NCI-H2081 treated with DMSO at 0.1 percent for 48 hours (cell line): ENCODE results near the gene COL6A2.
"Not testable (repeated sequence)": the region's sequence is repeated elsewhere in the genome, so short reads cannot be mapped to it uniquely, and the experiment has no call there.

Source experiments
- DNase-seq: peaks from one replicate; lab custom pipeline; 2025; lab: John Stamatoyannopoulos, UW

Gene COL6A2

GRCh38 chr21:46094401-46095082 is 3.4 kb upstream of the COL6A2 start:
- no peak for DNase-seq

GRCh38 chr21:46095083-46095719 is 2.7 kb upstream of the COL6A2 start:
- no peak for DNase-seq

GRCh38 chr21:46095814-46096595 is 1.9 kb upstream of the COL6A2 start:
- DNase-seq = no peak

DNA sequence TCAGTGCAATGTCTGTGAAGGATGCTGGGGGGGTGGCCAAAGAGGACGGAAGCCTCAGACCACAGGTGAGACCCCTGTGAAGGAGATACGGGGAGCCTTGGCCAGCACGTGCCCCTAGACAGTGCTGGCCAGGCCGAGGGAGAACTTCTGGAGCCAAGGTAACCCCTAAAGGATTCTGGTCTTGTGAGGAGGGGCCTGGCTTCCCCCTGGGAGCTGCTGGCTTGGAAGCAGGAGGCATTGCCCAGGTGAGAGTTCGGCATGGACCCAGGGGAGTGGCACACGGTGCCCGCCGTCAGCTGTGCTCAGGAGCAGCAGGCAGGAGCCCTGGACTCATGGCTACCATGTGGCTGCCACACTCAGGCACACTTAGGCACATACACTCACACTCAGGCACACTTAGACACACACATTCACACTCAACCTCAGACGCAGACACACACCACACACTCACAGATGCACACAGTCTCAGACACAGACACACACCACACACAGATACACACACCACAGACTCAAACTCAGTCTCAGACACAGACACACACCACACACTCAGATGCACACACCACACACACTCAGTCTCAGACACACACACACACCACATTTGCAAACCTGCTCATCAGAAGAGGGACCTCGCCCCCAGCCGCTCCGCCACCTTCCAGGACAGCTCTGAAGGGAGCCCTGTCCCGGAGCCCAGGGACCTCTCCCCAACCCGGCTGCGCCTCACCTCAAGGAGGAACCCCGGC is 1.1 kb upstream of the COL6A2 start:
- no peak for DNase-seq

DNA sequence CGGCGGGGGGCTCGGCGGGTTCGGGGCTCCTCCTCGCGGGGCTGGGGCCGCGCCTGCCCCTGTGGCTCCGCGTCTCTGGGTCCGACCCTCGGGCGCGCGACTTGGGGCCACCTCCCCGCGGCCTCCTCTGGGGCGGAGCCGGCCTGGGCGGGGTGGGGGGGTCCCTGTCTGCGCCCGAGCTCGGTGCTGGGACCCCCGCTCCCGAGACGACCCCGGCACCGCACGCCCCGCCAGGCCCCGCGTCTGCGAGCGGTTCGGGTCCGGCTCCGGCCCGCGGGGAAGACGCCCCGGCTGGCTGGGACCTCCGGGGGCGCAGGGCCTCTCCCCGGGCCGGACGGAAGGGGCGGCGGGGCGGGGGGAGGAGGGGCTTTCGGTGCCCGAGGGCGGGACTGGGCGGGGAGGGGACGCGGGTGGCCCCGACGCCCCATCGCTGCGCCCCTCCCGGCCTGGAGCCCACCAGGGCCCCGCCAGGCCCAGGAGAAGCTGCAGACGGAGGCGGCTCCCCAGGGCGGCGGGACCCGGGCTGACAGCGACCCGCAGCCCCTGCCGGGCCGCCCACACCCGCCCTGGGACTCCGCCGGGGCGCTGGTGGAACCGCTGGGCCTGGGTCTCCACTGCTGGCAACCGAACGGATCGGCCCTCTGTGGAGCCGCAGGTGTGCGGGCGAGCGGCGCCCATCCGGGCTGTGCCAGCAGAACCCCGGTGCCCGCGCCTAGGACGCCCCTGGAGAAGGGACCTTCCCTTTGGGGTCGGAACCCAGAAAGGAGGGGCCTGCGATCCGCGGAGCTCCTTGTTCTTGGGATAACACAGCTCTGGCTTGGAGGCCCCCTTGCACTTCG is 610 bp downstream of the COL6A2 start:
- no peak for DNase-seq

GRCh38 chr21:46099476-46099875 is 1.6 kb downstream of the COL6A2 start:
- no peak for DNase-seq

DNA sequence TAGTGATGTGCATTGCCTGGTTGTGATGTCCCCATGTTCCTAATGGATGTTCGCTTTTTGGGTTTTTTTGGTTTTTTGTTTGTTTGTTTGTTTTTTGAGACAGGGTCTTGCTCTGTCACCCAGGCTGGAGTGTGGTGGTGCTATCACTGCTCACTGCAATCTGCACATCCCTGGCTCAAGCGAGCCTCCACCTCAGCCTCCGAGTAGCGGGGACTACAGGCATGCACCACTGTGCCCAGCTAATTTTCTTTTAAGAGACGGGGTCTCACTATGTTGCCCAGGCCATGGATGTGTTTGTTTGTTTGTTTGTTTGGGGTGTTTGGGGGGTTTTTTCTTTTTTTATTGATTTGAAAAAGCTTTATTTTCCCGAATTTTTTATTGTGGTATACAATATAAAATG is 2.1 kb downstream of the COL6A2 start:
- no peak for DNase-seq

- DNase-seq = no peak
Observed at GRCh38 chr21:46100426-46100825, 2.5 kb downstream of the COL6A2 start.

DNA sequence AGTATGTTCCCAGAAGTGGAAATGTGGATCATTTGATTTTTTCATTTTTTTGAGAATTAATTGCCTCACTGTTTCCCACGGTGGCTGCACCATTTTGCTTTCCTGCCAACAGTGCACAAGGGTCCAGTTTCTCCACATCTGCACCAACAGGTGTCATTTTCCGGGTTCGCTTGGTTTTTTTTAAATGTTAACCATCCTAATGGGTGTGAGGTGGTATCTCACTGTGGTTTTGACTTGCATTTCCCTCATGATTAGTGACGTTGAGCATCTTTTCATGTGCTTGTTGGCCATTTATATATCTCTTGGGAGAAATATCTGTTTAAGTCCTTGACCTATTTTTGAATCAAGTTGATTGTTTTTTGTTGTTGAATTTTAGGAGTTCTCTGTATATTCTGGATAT is 3.0 kb downstream of the COL6A2 start:
- DNase-seq = no peak

- DNase-seq = no peak
Observed at GRCh38 chr21:46104104-46104503, 6.2 kb downstream of the COL6A2 start.

GRCh38 chr21:46107376-46107775 is 9.5 kb downstream of the COL6A2 start:
- DNase-seq = not testable (repeated sequence)

- DNase-seq = no peak
Observed at GRCh38 chr21:46108827-46109312, 11.0 kb downstream of the COL6A2 start.

DNA sequence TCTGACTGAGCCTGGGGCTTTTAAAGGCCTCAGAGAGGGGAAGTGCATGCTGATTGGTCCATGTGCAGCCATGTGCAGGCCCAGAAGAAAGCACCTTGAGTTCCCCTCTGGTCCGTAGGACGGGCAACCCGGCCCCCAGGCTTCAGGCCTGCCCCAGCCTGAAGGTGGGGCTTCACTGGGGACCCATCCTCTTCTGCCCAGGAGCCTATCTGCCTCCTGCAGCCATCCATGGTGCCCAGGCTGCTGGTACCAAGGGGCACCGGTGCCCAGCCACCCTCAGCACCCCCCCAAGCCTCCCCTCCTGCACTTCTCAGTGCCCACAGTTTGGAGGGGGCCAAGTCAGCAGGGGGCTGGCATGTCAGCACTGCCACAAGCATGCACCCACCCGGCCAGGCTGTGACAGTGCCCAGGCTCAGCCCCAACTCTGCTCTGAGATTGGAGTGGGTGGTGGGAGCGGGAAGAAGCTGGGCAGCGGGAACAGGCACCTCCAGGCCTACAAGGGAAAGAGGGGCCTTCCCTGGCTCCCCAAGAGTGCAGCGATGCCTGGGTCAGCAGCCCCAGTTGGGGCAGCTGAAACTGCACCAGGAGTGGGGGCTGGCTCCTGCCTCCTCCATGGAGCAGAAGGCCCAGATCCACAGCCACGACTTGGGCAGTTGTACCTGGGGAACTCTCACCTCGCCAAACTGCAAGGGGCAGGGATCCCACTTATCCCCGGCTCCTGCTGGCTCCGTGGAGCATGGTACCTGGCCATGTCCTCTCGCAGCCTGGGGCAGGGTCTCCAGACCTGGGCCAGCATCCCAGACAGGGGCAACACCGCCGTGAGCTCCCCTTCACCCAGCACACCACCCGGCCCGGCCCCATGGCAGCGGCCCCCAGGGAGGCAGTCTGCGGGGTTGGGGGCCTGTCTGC is 11.7 kb downstream of the COL6A2 start:
- DNase-seq = no peak

- no peak for DNase-seq
Observed at GRCh38 chr21:46110499-46111192, 12.7 kb downstream of the COL6A2 start.

DNA sequence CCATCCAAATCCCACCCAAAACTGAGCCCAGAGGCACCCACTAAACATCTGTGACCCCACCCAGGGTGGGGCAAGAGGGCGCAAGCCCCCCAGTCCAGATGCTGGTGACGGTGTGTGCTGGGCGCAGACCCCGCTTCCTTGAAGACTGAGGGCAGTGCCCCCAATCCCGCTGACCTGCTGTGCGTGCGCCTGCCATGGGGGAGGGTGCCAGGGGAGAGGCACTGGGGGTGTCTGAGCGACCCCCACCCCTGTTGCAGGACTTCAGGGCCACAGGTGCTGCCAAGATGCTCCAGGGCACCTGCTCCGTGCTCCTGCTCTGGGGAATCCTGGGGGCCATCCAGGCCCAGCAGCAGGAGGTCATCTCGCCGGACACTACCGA is 13.3 kb downstream of the COL6A2 start:
- no peak for DNase-seq

DNA sequence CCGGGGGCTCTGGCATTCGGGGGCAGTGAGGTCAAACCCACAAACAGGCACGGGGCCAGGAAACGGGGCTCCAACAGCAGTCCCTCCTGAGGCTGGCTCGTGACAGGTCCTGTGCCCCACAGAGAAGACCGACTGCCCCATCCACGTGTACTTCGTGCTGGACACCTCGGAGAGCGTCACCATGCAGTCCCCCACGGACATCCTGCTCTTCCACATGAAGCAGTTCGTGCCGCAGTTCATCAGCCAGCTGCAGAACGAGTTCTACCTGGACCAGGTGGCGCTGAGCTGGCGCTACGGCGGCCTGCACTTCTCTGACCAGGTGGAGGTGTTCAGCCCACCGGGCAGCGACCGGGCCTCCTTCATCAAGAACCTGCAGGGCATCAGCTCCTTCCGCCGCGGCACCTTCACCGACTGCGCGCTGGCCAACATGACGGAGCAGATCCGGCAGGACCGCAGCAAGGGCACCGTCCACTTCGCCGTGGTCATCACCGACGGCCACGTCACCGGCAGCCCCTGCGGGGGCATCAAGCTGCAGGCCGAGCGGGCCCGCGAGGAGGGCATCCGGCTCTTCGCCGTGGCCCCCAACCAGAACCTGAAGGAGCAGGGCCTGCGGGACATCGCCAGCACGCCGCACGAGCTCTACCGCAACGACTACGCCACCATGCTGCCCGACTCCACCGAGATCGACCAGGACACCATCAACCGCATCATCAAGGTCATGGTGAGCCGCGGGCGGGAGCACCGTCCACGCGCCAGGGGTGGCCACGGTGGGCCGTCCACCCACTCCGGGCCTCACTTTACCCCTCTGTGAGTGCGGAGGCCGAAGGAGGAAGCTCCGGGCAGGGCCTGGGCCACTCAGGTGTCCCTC is 14.2 kb downstream of the COL6A2 start:
- DNase-seq = no peak

DNA sequence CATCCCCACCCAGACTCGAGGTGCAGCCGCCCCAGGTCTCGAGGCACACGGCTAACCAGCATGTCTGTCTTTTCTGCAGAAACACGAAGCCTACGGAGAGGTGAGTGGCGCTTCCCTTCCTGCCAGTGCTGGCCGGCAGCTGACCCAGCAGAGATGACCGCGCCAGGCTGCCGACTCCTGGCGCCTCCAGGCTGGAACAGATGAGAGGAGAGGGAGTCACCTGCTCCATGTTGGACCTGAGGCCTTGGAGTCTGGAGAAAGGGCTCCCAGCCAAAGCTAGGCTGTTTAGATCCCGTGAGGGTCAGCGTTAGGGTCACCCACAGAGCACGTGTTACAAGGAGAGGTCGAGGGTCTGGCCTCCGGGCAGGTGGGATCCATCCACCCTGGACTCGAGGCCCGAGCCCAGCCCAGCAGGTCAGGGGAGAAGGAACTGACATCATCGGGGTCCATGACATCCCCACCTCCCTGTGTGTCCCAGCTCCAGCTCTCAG is 14.9 kb downstream of the COL6A2 start:
- DNase-seq = no peak

DNA sequence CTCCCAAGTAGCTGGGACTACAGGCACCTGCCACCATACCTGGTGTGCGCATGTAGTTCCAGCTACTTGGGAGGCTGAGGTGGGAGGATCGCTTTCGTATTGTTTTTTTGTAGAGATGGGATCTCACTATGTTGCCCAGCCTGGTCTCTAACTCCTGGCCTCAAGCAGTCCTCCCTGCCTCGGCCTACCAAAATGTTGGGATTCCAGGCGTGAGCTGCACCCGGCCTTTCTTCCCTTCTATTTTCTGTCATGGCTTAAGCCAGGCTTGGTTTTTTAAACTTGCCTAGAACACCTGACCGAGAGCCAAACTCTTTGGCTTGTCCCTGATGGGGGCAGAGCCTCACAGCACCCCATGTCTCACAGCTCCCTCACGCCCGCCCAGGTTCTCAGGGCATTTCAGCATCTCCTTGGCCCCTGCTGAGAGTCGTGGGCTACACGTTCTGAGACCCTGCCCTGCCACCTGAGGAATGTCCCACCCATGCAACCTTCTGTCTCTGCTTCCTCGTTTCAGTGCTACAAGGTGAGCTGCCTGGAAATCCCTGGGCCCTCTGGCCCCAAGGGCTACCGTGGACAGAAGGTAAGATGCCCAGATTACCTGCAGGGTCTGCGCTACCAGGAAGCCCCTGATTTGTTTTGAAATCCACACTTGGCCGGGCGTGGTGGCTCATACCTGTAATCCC is 15.7 kb downstream of the COL6A2 start:
- DNase-seq = no peak
